Small intestine (tissue), 7 donors: Measurements from ENCODE around the gene KDM2B. TPM values are rescaled to one million over a fixed set of nuclear protein-coding genes. Genes with fewer than 3 reads are reported as not detected.

Experiments
- DNase-seq, 2 donors: peaks; one replicate each; pipeline versions ENCODE4 v3.0.0 to v3.0.0-alpha.2; 2013
- FAIRE-seq: peaks from 2 replicates; lab custom pipeline; 2012; peaks lifted over from hg19 to GRCh38; lab: Jason Lieb, UNC
- H3K27ac ChIP-seq, 3 donors: one replicate each; pipeline ENCODE4 v1.5.1; 2013; ENCODE audit warnings: low read length in 2 of 3, mild to moderate bottlenecking in 2 of 3, control low read depth in 1 of 3, inconsistent platforms in 1 of 3, low read depth in 1 of 3, moderate library complexity in 1 of 3
- H3K27me3 ChIP-seq, 3 donors: one replicate each; pipeline ENCODE4 v1.6.1; 2013; ENCODE audit warnings: low read length in 3 of 3, inconsistent platforms in 1 of 3; ENCODE audit not compliant: control insufficient read depth in 3 of 3, insufficient read depth in 3 of 3
- H3K36me3 ChIP-seq, 3 donors: one replicate each; pipeline ENCODE4 v1.6.1; 2013; ENCODE audit warnings: low read length in 3 of 3, inconsistent platforms in 1 of 3, low read depth in 1 of 3, mild to moderate bottlenecking in 1 of 3, moderate library complexity in 1 of 3; ENCODE audit not compliant: control insufficient read depth in 3 of 3, insufficient read depth in 2 of 3
- H3K4me1 ChIP-seq, 3 donors: one replicate each; pipeline ENCODE4 v1.6.1; 2013; ENCODE audit warnings: low read length in 2 of 3, inconsistent platforms in 1 of 3, low read depth in 1 of 3, mild to moderate bottlenecking in 1 of 3, moderate library complexity in 1 of 3; ENCODE audit not compliant: control insufficient read depth in 3 of 3, insufficient read depth in 2 of 3
- H3K4me3 ChIP-seq, 3 donors: one replicate each; pipeline ENCODE4 v1.5.1; 2013; ENCODE audit warnings: low read length in 3 of 3, control low read depth in 1 of 3, inconsistent platforms in 1 of 3, low read depth in 1 of 3, mild to moderate bottlenecking in 1 of 3, moderate library complexity in 1 of 3
- H3K9me3 ChIP-seq, 2 donors: one replicate each; pipeline ENCODE4 v1.6.1; 2013; ENCODE audit warnings: low read depth in 1 of 2, low read length in 1 of 2; ENCODE audit not compliant: control insufficient read depth in 2 of 2, insufficient read depth in 1 of 2
- WGBS, 3 donors: extraction: QIAGEN DNeasy Blood & Tissue Kit; methylation state at CpG; one replicate each; pipeline ENCODE4 v1.1.7; 2013; 5-methylcytosine and 5-hydroxymethylcytosine counted together
- polyA plus RNA-seq, 4 donors: library from polyadenylated mRNA; stranded (reverse) in 3 of 4; unstranded in 1 of 4; fragments of 200-250 nt in 3 of 4; fragments of 120-200 nt in 1 of 4; gene quantifications; one replicate each; pipeline versions ENCODE4 v1.2.1 to v1.2.3, GENCODE V29; 2013
- donor health status: healthy with polysubstance abuse.
- donor health status: control.
- donor health status: control.
- donor health status: Bipolar disorder and iron deficiency.
- donor health status: healthy.

The KDM2B gene
- polyA plus RNA-seq, 4 donors = 7.6 to 16.0 (median 11.8) TPM

DNA sequence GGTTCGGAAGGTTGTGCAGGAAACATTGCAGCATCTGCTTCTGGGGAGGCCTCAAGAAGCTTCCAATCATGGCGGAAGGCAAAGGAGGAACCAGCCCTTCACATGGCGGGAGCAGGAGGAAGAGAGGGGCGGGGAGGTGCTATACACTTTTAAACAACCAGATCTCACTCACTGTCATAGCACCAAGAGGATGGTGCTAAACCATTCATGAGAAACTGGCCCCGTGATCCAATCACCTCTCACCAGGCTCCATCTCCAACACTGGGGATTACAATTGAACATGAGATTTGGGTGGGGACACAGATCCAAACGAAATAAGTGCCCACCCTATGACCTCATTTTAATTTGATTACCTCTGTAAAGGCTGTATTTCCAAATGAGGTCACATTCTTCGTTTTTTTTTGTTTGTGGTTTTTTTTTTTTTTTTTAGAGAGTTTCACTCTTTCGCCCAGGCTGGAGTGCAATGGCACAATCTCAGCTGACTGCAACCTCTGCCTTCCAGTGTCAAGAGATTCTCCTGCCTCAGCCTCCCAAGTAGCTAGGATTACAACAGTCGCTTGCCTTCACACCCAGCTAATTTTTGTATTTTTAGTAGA is 34.1 kb upstream of the KDM2B start:
- Histone ChIP-seq H3K9me3 (no peaks in the 10 kb centered on the region), H3K4me3 (no peak overlapping the region), H3K4me1 (peaks cover 0 to 8% (median 0%) of the 10 kb centered on the region in 3 donors), H3K36me3 (no peaks in the 10 kb centered on the region), H3K27me3 (no peaks in the 10 kb centered on the region), H3K27ac (no peak overlapping the region)
- no peak for FAIRE-seq
- WGBS, 3 donors = 68 to 79% (median 75%) methylated on average over 9 of the region's 9 CpGs
- DNase-seq = no peak

- Histone ChIP-seq H3K4me3 (no peak overlapping the region), H3K4me1 (peaks cover 0 to 5% (median 0%) of the 10 kb centered on the region in 3 donors), H3K27ac (no peak overlapping the region), H3K36me3 (no peaks in the 10 kb centered on the region), H3K27me3 (no peaks in the 10 kb centered on the region), H3K9me3 (no peaks in the 10 kb centered on the region)
- FAIRE-seq (no peak), DNase-seq (no peak)
- WGBS, 3 donors = 82 to 88% (median 83%) methylated on average over 7 of the region's 7 CpGs
These were observed 32.6 kb upstream of the KDM2B start for GRCh38 chr12:121613462-121613861.

DNA sequence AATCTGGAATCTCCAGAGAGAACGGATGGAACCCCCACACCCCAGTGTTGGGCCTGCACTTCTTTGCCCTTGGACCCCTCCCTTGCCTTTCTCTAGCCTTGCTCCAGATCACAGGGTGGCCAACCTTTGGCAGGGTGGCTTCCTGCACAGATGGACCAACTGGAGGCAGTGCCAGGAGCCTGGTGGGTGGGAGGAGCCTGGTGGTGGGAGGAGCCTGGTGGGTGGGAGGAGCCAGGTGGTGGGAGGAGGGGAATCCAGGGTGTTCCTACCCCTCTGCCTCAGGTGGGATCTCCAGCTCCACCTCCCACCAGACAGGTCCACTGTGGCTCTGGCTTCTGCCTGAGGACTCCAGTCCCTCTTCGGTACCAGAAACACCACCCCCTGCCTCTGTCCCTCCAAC is 30.5 kb upstream of the KDM2B start:
- Histone ChIP-seq H3K36me3 (no peaks in the 10 kb centered on the region), H3K27ac (no peak overlapping the region), H3K4me1 (peaks cover 0 to 5% (median 0%) of the 10 kb centered on the region in 3 donors), H3K4me3 (no peak overlapping the region), H3K9me3 (peaks cover 0 to 5% of the 10 kb centered on the region in 2 donors), H3K27me3 (no peaks in the 10 kb centered on the region)
- WGBS, 3 donors = 77 to 90% (median 78%) methylated on average over 2 of the region's 2 CpGs
- DNase-seq (peak in 1 of 2 donors; percentile 21), FAIRE-seq (no peak)

DNA sequence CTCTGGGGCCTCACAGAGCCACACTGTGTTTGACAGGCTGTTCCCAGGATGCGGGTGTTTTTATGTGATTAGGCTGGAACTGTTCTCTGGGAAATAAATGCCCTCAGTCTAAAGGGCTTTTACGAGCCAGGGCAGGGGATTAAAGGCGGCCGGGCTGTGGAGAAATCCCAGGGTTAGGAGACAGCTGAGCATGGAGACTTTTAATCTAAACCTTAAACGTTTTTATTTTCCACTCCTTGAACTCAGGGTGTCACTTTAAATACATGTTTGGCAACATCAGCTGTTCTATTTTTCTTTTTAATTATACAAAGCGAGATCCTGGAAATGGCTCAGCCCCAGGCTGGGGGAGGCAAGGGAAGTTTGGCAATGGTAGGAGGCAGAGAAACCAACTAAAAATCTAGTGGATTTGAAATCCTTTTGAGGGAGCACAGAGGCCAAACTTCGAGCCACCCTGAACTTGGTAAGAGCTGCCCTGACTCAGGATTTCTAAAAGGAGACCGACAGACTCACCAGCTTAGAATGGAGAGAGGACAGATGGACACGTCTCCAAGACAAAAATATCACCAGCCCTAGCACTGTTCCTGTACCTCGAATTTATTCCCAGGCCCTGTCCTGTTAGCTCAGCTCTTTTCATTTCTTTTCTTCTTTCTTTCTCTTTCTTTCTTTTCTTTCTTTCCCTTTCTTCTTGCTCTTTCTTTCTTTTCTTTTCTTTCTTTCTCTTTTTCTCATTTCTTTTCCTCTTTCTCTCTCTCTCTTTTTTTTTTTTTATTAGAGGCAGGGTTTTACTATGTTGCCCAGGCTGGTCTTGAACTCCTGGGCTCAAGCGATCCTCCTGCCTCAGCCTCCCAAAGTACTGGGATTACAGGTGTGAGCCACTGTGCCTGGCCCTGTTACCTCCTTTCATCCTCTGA is 29.7 kb upstream of the KDM2B start:
- H3K9me3 ChIP-seq = peaks cover 0 to 5% of the 10 kb centered on the region in 2 donors
- H3K27ac ChIP-seq = peak overlapping the region in 2 of 3 donors; percentile 50 to 56
- DNase-seq = peak; percentile 74 to 76
- 25 to 38% (median 34%) methylated on average over 11 of the region's 11 CpGs for WGBS, 3 donors
- H3K4me1 ChIP-seq = peaks cover 0 to 5% (median 0%) of the 10 kb centered on the region in 3 donors
- no peaks in the 10 kb centered on the region for H3K27me3 ChIP-seq
- H3K4me3 ChIP-seq = no peak overlapping the region
- no peak for FAIRE-seq
- H3K36me3 ChIP-seq = no peaks in the 10 kb centered on the region

DNA sequence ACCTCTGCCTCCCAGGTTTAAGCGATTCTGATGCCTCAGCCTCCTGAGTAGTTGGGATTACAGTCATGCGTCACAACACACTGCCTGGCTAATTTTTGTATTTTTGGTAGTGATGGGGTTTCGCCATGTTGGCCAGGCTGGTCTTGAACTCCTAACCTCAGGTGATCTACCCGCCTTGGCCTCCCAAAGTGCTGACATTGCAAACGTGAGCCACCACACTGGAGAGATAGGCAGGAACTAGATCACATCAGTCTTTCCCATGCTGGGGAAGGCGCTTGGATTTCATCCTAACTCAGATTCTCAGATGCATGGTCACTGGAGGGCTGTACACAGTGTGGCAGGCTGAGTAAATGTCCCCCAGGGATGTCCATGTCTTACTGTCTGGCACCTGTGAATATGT is 27.5 kb upstream of the KDM2B start:
- Histone ChIP-seq H3K4me1 (peaks cover 0 to 5% (median 0%) of the 10 kb centered on the region in 3 donors), H3K4me3 (no peak overlapping the region), H3K27ac (no peak overlapping the region), H3K36me3 (no peaks in the 10 kb centered on the region), H3K9me3 (peaks cover 0 to 5% of the 10 kb centered on the region in 2 donors), H3K27me3 (no peaks in the 10 kb centered on the region)
- no peak for DNase-seq
- 88 to 90% (median 90%) methylated on average over 6 of the region's 6 CpGs for WGBS, 3 donors
- FAIRE-seq = no peak

DNA sequence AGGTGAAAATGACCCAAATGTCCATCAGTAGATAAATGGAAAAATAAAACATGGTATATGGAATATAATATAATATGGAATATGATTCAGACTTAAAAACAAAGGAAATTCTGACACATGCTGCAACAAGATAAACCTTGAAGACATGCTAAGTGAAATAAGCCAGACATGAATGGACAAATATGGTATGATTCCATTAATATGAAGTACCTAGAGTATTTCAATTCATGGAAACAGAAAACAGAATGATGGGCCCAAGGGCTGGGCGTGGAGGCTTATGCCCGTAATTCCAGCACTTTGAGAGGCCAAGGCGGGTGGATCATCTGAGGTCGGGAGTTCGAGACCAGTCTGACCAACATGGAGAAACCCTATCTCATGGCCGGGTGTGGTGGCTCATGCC is 22.8 kb upstream of the KDM2B start:
- FAIRE-seq (no peak), DNase-seq (no peak)
- Histone ChIP-seq H3K9me3 (peaks cover 0 to 13% of the 10 kb centered on the region in 2 donors), H3K27me3 (no peaks in the 10 kb centered on the region), H3K4me1 (peaks cover 0 to 29% (median 0%) of the 10 kb centered on the region in 3 donors), H3K4me3 (no peak overlapping the region), H3K36me3 (no peaks in the 10 kb centered on the region), H3K27ac (no peak overlapping the region)
- 83 to 88% (median 85%) methylated on average over 6 of the region's 6 CpGs for WGBS, 3 donors

DNA sequence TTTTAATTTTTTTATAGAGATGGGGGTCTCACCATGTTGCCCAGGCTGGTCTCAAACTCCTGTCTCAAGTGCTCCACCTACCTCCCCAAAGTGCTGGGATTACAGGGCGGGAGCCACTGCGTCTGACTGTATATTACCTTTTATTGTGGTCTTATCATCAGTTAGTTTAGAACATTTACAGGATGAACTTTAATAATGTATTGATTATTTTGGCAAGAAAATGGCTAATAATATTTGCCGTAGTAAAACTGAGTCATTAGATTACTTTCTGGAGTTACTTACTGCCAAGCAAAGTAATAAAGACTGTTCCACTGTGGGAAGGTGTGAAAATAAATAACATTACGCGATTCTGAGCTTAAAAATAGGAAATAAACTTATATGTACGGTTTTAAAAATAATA is 21.9 kb upstream of the KDM2B start:
- Histone ChIP-seq H3K4me3 (no peak overlapping the region), H3K9me3 (peaks cover 0 to 13% of the 10 kb centered on the region in 2 donors), H3K4me1 (peaks cover 0 to 36% (median 0%) of the 10 kb centered on the region in 3 donors), H3K27ac (peak overlapping the region; percentile 66 to 96 (median 89)), H3K27me3 (no peaks in the 10 kb centered on the region), H3K36me3 (no peaks in the 10 kb centered on the region)
- FAIRE-seq (peak; percentile 33), DNase-seq (peak; percentile 37 to 90)
- 16 to 67% (median 25%) methylated on average over 6 of the region's 6 CpGs for WGBS, 3 donors

- Histone ChIP-seq H3K9me3 (peaks cover 0 to 8% of the 10 kb centered on the region in 2 donors), H3K27me3 (no peaks in the 10 kb centered on the region), H3K36me3 (no peaks in the 10 kb centered on the region), H3K4me1 (peaks cover 0 to 36% (median 0%) of the 10 kb centered on the region in 3 donors), H3K4me3 (no peak overlapping the region), H3K27ac (peak overlapping the region; percentile 65 to 84 (median 78))
- FAIRE-seq (no peak), DNase-seq (peak; percentile 92 to 98)
- WGBS, 3 donors = 20 to 63% (median 49%) methylated on average over 6 of the region's 6 CpGs
These were observed 20.0 kb upstream of the KDM2B start for GRCh38 chr12:121600702-121601336.
